NT2/D1 (cell line): Measurements from ENCODE around the gene ATP11C.

Experiments
- SUZ12 ChIP-seq: IDR thresholded peaks from 2 replicates; pipeline ENCODE4 v1.6.1; 2011; ENCODE audit not compliant: insufficient read length, insufficient read depth; ENCODE audit errors: extremely low read depth
- YY1 ChIP-seq: IDR thresholded peaks from 2 replicates; pipeline ENCODE4 v1.6.1; 2011; ENCODE audit not compliant: insufficient read length, insufficient read depth

DNA sequence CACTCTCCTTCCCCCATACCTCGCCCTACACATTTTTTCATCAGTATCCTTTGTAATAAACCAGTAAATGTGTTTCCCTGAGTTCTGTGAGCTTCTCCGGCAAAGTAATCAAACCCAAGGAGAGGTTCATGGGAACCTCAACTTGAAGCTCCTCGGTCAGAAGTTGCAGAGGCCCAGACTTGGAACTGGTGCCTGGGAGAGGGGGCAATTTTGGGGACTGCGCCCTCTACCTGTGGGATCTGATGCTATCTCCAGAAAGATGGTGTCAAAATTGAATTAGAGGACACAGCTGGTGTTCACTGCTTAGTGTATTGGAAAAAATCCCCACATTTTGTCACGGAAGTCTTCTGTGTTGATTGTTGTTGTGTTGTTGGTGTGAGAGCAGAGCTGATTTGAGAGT is 70.6 kb downstream of the ATP11C start:
- no peak for TF ChIP-seq YY1
- TF ChIP-seq SUZ12 = no peak
